ENCODE results near the gene SMAD9. TPM values are rescaled to one million over a fixed set of nuclear protein-coding genes. Genes with fewer than 3 reads are reported as not detected.
A peak's percentile ranks its signal among the peaks of the same experiment; 100 is the strongest.

Gene SMAD9
- total RNA-seq, 1 donor from 2014 or later: 11.5 TPM

DNA sequence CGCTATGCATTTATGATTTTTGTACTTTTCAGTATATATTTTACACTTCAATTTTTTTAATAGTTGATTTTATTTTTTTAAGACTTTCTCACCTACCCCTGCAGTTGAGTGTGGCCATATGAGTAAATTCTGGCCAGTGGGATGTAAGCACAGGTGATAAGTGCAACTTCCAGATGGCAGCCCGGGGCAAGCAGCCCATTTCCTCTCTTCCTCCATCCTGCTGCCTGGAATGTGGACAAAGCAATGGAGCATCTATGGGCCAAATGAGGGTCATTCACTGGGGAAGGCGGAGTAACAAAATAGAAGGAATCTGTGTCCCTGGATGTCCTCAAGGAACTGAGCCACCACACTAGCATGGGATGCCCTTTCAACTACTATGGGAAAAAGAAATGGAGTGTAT, 88.7 kb downstream of the SMAD9 start:
- peaks cover 0 to 9% (median 8%) of the 10 kb centered on the region in 3 donors for H3K36me3 ChIP-seq (ENCODE audit: control insufficient read depth in 3 of 3, insufficient read depth in 3 of 3, low read length in 3 of 3)
- no peaks in the 10 kb centered on the region for H3K9me3 ChIP-seq (ENCODE audit: control insufficient read depth in 3 of 3, low read length in 3 of 3)
- no peaks in the 10 kb centered on the region for H3K27me3 ChIP-seq (ENCODE audit: control insufficient read depth in 3 of 3, insufficient read depth in 3 of 3, low read length in 3 of 3)
- no peak overlapping the region for H3K9ac ChIP-seq (ENCODE audit: low read depth in 1 of 3, low read length in 3 of 3)
- no peak overlapping the region for H3K27ac ChIP-seq (ENCODE audit: low read depth, low read length)
- no peaks in the 10 kb centered on the region for H3K4me1 ChIP-seq (ENCODE audit: control insufficient read depth in 3 of 3, insufficient read depth in 3 of 3, low read length in 3 of 3)
- H3K4me3 ChIP-seq (ENCODE audit: low read length in 3 of 3): no peak overlapping the region

DNA sequence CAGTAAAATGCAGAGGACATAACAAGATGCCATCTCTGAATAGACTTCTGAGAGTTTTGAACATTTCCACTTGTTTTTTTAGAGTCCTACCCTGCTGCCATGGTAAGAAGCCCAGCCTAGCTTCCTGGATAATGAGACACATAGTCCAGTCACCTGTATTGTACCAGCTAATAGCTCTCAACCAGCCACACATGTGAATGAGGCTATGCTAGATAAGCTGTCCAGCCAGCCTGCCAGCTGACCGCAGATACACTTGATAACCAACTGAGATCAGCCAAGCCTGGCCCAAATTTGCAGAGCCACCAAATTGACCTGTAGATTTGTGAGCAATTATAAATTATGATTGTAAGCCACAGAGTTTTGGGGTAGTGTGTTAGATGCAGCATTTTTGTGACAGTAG, 90.3 kb downstream of the SMAD9 start:
- Histone ChIP-seq H3K36me3 (ENCODE audit: control insufficient read depth in 3 of 3, insufficient read depth in 3 of 3, low read length in 3 of 3) (peaks cover 0 to 14% (median 8%) of the 10 kb centered on the region in 3 donors), H3K27me3 (ENCODE audit: control insufficient read depth in 3 of 3, insufficient read depth in 3 of 3, low read length in 3 of 3) (no peaks in the 10 kb centered on the region), H3K9me3 (ENCODE audit: control insufficient read depth in 3 of 3, low read length in 3 of 3) (no peaks in the 10 kb centered on the region), H3K4me1 (ENCODE audit: control insufficient read depth in 3 of 3, insufficient read depth in 3 of 3, low read length in 3 of 3) (no peaks in the 10 kb centered on the region), H3K27ac (ENCODE audit: low read depth, low read length) (no peak overlapping the region), H3K9ac (ENCODE audit: low read depth in 1 of 3, low read length in 3 of 3) (no peak overlapping the region), H3K4me3 (ENCODE audit: low read length in 3 of 3) (no peak overlapping the region)

GRCh38 chr13:36822785-36823184, 97.3 kb downstream of the SMAD9 start:
- Histone ChIP-seq H3K27ac (ENCODE audit: low read depth, low read length) (no peak overlapping the region), H3K9me3 (ENCODE audit: control insufficient read depth in 3 of 3, low read length in 3 of 3) (no peaks in the 10 kb centered on the region), H3K27me3 (ENCODE audit: control insufficient read depth in 3 of 3, insufficient read depth in 3 of 3, low read length in 3 of 3) (no peaks in the 10 kb centered on the region), H3K4me1 (ENCODE audit: control insufficient read depth in 3 of 3, insufficient read depth in 3 of 3, low read length in 3 of 3) (peaks cover 11 to 18% (median 14%) of the 10 kb centered on the region in 3 donors), H3K36me3 (ENCODE audit: control insufficient read depth in 3 of 3, insufficient read depth in 3 of 3, low read length in 3 of 3) (peaks cover 0 to 6% (median 3%) of the 10 kb centered on the region in 3 donors), H3K9ac (ENCODE audit: low read depth in 1 of 3, low read length in 3 of 3) (no peak overlapping the region), H3K4me3 (ENCODE audit: low read length in 3 of 3) (no peak overlapping the region)

GRCh38 chr13:36820222-36820621, 99.8 kb downstream of the SMAD9 start:
- H3K4me1 ChIP-seq (ENCODE audit: control insufficient read depth in 3 of 3, insufficient read depth in 3 of 3, low read length in 3 of 3): peaks cover 11 to 18% (median 14%) of the 10 kb centered on the region in 3 donors
- H3K9ac ChIP-seq (ENCODE audit: low read depth in 1 of 3, low read length in 3 of 3): peak overlapping the region; percentile 74 to 91 (median 84)
- no peaks in the 10 kb centered on the region for H3K36me3 ChIP-seq (ENCODE audit: control insufficient read depth in 3 of 3, insufficient read depth in 3 of 3, low read length in 3 of 3)
- H3K27ac ChIP-seq (ENCODE audit: low read depth, low read length): no peak overlapping the region
- H3K9me3 ChIP-seq (ENCODE audit: control insufficient read depth in 3 of 3, low read length in 3 of 3): no peaks in the 10 kb centered on the region
- peak overlapping the region; percentile 93 to 98 (median 94) for H3K4me3 ChIP-seq (ENCODE audit: low read length in 3 of 3)
- no peaks in the 10 kb centered on the region for H3K27me3 ChIP-seq (ENCODE audit: control insufficient read depth in 3 of 3, insufficient read depth in 3 of 3, low read length in 3 of 3)

DNA sequence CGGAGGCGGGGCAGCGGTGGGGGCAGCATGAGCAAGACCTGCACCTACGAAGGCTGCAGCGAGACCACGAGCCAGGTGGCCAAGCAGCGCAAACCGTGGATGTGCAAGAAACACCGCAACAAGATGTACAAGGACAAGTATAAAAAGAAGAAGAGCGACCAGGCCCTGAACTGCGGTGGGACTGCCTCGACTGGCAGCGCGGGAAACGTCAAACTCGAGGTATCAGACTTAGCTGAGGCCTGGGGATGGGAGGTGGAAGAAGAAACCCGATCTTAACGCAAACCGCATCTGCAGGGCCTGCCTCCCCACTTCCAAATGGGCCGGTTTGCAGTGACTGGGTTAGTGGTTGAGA, 100.3 kb downstream of the SMAD9 start:
- Histone ChIP-seq H3K27me3 (ENCODE audit: control insufficient read depth in 3 of 3, insufficient read depth in 3 of 3, low read length in 3 of 3) (no peaks in the 10 kb centered on the region), H3K4me1 (ENCODE audit: control insufficient read depth in 3 of 3, insufficient read depth in 3 of 3, low read length in 3 of 3) (peaks cover 11 to 18% (median 14%) of the 10 kb centered on the region in 3 donors), H3K9me3 (ENCODE audit: control insufficient read depth in 3 of 3, low read length in 3 of 3) (no peaks in the 10 kb centered on the region), H3K27ac (ENCODE audit: low read depth, low read length) (peak overlapping the region; percentile 54), H3K9ac (ENCODE audit: low read depth in 1 of 3, low read length in 3 of 3) (peak overlapping the region; percentile 74 to 91 (median 84)), H3K36me3 (ENCODE audit: control insufficient read depth in 3 of 3, insufficient read depth in 3 of 3, low read length in 3 of 3) (no peaks in the 10 kb centered on the region), H3K4me3 (ENCODE audit: low read length in 3 of 3) (peak overlapping the region; percentile 93 to 98 (median 94))

DNA sequence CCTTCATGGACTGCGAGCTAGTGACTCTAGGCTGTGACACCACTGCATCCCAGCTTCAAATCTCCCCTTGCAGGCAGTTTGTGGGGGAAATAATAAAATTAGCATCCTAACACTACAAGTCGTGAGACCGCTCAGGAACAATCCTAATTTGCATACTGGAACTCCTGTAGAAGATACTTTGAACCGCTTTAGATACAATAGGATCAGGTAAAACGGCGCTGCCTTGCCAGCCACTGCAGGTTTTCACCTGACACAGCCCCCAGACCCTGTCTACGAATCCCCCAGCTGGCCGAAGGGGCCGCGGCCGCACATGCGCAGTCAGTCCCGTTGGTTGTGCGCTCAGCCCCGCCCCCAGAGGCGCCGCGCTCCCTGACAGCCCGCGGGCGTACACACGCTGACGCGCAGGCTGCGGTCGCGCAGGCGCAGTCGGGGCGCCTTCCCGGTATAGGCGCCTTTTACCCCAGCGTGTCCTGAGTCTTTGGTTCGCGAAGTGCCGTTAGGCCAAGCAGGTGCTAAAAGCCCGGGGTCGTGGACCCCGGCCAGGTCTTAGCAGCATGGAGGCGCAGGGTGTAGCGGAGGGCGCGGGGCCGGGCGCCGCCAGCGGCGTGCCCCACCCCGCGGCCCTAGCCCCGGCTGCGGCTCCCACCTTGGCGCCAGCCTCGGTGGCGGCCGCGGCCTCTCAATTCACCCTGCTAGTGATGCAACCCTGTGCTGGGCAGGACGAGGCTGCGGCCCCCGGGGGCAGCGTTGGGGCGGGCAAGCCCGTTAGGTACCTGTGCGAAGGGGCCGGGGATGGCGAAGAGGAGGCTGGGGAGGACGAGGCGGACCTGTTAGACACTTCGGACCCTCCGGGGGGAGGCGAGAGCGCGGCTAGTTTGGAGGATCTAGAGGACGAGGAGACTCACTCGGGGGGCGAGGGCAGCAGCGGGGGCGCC, 101.0 kb downstream of the SMAD9 start, which contains the start of gene RFXAP:
TSS of gene RFXAP (plus strand) at position 419 of the 935 bp plus-strand sequence. CDS start at position 555, 136 bp downstream.
- Histone ChIP-seq H3K36me3 (ENCODE audit: control insufficient read depth in 3 of 3, insufficient read depth in 3 of 3, low read length in 3 of 3) (no peaks in the 10 kb centered on the region), H3K9me3 (ENCODE audit: control insufficient read depth in 3 of 3, low read length in 3 of 3) (no peaks in the 10 kb centered on the region), H3K4me3 (ENCODE audit: low read length in 3 of 3) (peak within 1 kb of the TSS; percentile 93 to 98 (median 94)), H3K27ac (ENCODE audit: low read depth, low read length) (peak within 1 kb of the TSS; percentile 54), H3K4me1 (ENCODE audit: control insufficient read depth in 3 of 3, insufficient read depth in 3 of 3, low read length in 3 of 3) (peaks cover 11 to 18% (median 14%) of the 10 kb centered on the region in 3 donors), H3K9ac (ENCODE audit: low read depth in 1 of 3, low read length in 3 of 3) (peak within 1 kb of the TSS; percentile 76 to 91 (median 84)), H3K27me3 (ENCODE audit: control insufficient read depth in 3 of 3, insufficient read depth in 3 of 3, low read length in 3 of 3) (no peaks in the 10 kb centered on the region)

DNA sequence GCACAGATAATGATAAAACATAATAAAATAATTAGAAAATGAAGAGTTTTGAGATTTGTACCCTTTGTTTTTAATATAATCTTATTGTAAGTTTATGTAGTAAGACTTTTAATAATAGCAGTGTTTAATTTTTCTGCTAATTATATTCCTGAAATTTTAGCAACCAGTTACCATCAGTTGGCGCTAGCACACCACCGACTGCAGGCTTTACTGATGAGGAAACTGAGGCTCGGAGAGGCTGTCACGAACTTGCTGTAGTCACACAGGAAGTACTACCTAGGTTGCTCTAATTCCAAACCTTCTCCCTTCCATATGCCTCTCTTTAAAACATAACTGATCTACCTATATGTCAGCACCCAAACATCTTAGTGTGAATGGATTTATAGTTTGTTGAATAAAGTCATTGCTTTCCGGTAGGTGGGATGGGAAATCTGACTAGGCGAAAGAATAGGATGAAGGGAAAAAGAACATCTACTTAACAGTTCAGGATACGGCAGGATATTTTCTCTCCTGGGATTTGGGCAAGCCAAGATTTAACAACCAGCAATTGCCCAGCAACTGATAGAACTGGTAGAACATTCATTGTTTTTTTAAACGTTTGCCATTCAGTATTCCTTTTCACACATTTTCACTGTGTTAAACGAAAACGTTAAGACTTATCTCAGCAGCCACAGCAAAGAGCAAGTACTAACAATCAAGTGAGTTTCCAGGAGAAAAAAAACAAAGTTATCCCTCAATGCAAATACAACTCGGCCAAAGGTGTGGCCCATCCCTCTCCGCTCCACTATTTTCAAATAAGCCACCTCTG, 101.8 kb downstream of the SMAD9 start:
- Histone ChIP-seq H3K36me3 (ENCODE audit: control insufficient read depth in 3 of 3, insufficient read depth in 3 of 3, low read length in 3 of 3) (no peaks in the 10 kb centered on the region), H3K9me3 (ENCODE audit: control insufficient read depth in 3 of 3, low read length in 3 of 3) (no peaks in the 10 kb centered on the region), H3K27ac (ENCODE audit: low read depth, low read length) (peak overlapping the region; percentile 54), H3K9ac (ENCODE audit: low read depth in 1 of 3, low read length in 3 of 3) (peak overlapping the region; percentile 76 to 91 (median 84)), H3K4me3 (ENCODE audit: low read length in 3 of 3) (peak overlapping the region; percentile 93 to 98 (median 94)), H3K27me3 (ENCODE audit: control insufficient read depth in 3 of 3, insufficient read depth in 3 of 3, low read length in 3 of 3) (no peaks in the 10 kb centered on the region), H3K4me1 (ENCODE audit: control insufficient read depth in 3 of 3, insufficient read depth in 3 of 3, low read length in 3 of 3) (peaks cover 11 to 18% (median 14%) of the 10 kb centered on the region in 3 donors)

- no peak overlapping the region for H3K27ac ChIP-seq (ENCODE audit: low read depth, low read length)
- no peak overlapping the region for H3K4me3 ChIP-seq (ENCODE audit: low read length in 3 of 3)
- peaks cover 2 to 9% (median 4%) of the 10 kb centered on the region in 3 donors for H3K4me1 ChIP-seq (ENCODE audit: control insufficient read depth in 3 of 3, insufficient read depth in 3 of 3, low read length in 3 of 3)
- H3K9ac ChIP-seq (ENCODE audit: low read depth in 1 of 3, low read length in 3 of 3): no peak overlapping the region
- no peaks in the 10 kb centered on the region for H3K9me3 ChIP-seq (ENCODE audit: control insufficient read depth in 3 of 3, low read length in 3 of 3)
- no peaks in the 10 kb centered on the region for H3K36me3 ChIP-seq (ENCODE audit: control insufficient read depth in 3 of 3, insufficient read depth in 3 of 3, low read length in 3 of 3)
- no peaks in the 10 kb centered on the region for H3K27me3 ChIP-seq (ENCODE audit: control insufficient read depth in 3 of 3, insufficient read depth in 3 of 3, low read length in 3 of 3)
These were observed 105.0 kb downstream of the SMAD9 start for GRCh38 chr13:36815062-36815461.

- Histone ChIP-seq H3K27me3 (ENCODE audit: control insufficient read depth in 3 of 3, insufficient read depth in 3 of 3, low read length in 3 of 3) (no peaks in the 10 kb centered on the region), H3K9ac (ENCODE audit: low read depth in 1 of 3, low read length in 3 of 3) (no peak overlapping the region), H3K4me1 (ENCODE audit: control insufficient read depth in 3 of 3, insufficient read depth in 3 of 3, low read length in 3 of 3) (peaks cover 0 to 4% (median 2%) of the 10 kb centered on the region in 3 donors), H3K9me3 (ENCODE audit: control insufficient read depth in 3 of 3, low read length in 3 of 3) (no peaks in the 10 kb centered on the region), H3K27ac (ENCODE audit: low read depth, low read length) (no peak overlapping the region), H3K4me3 (ENCODE audit: low read length in 3 of 3) (no peak overlapping the region), H3K36me3 (ENCODE audit: control insufficient read depth in 3 of 3, insufficient read depth in 3 of 3, low read length in 3 of 3) (no peaks in the 10 kb centered on the region)
These were observed 105.6 kb downstream of the SMAD9 start for GRCh38 chr13:36814465-36814864.
